GM12874 (cell line): Measurements from ENCODE around the gene CPE.

ENCODE experiments used
- CTCF ChIP-seq: IDR thresholded peaks from 2 replicates; pipeline ENCODE4 v1.5.1; 2011; ENCODE audit warnings: low read depth, mild to moderate bottlenecking, control low read depth, low read length, moderate library complexity; ENCODE audit not compliant: insufficient read depth

CPE gene

GRCh38 chr4:165437691-165438090, 58.9 kb downstream of the CPE start:
- TF ChIP-seq CTCF, result no peak

DNA sequence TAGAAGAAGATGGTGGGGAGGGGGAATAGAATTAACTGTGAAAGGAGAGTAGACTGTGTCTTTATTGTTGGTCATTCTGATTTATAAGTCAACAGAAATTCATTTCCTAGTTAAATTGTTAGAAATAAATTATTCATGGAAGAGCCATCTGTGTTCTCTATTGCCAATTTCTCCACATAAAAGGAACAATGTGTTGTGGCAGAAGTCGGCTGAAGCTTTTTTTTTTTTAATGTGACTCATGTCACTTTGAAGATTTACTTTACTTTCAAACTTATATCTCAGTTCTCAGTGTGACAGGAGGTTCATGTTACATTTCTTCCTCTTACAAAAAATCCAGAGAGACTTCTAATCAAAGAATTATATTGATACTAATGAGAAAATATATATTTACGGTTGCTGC, 60.5 kb downstream of the CPE start:
- TF ChIP-seq CTCF, result no peak

GRCh38 chr4:165439981-165440380, 61.2 kb downstream of the CPE start:
- no peak for TF ChIP-seq CTCF

GRCh38 chr4:165440415-165441158, 61.8 kb downstream of the CPE start:
- no peak for TF ChIP-seq CTCF

DNA sequence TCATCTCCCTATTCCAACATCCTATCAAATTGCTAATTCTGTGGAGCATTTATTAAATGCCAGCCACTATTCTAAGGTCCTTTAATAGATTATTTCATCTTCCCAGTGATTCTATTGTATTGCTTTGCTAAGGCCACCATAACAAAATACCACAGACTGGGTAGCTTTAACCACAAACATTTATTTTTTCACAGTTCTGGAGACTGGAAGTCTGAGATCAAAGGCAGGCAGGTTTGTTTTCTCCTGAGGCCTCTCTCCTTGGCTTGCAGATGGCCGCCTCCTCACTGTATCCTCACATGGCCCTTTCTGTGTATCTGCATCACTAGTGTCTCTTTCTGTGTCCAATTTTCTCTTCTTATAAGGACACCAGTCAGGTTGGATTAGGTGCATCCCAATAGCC, 64.5 kb downstream of the CPE start:
- TF ChIP-seq CTCF, result no peak

- no peak for TF ChIP-seq CTCF
Observed at GRCh38 chr4:165448700-165449099, 69.9 kb downstream of the CPE start.

GRCh38 chr4:165449333-165449732, 70.5 kb downstream of the CPE start:
- no peak for TF ChIP-seq CTCF
